B cell (primary cell): ENCODE measurements around the gene TOPAZ1.

Experiments
- EZH2 ChIP-seq: IDR thresholded peaks from 2 replicates; pipeline ENCODE4 v1.6.1; 2012; ENCODE audit warnings: borderline replicate concordance, low read depth, mild to moderate bottlenecking, moderate library complexity, low read length; ENCODE audit not compliant: insufficient read depth, poor library complexity, severe bottlenecking
- TF ChIP-seq, protein P1 (sequence below): fragments of 200-600 bp; IDR thresholded peaks from one replicate; pipeline ENCODE4 v1.8.0; 2022; ENCODE audit warnings: antibody characterized with exemption, mild to moderate bottlenecking

DNA sequence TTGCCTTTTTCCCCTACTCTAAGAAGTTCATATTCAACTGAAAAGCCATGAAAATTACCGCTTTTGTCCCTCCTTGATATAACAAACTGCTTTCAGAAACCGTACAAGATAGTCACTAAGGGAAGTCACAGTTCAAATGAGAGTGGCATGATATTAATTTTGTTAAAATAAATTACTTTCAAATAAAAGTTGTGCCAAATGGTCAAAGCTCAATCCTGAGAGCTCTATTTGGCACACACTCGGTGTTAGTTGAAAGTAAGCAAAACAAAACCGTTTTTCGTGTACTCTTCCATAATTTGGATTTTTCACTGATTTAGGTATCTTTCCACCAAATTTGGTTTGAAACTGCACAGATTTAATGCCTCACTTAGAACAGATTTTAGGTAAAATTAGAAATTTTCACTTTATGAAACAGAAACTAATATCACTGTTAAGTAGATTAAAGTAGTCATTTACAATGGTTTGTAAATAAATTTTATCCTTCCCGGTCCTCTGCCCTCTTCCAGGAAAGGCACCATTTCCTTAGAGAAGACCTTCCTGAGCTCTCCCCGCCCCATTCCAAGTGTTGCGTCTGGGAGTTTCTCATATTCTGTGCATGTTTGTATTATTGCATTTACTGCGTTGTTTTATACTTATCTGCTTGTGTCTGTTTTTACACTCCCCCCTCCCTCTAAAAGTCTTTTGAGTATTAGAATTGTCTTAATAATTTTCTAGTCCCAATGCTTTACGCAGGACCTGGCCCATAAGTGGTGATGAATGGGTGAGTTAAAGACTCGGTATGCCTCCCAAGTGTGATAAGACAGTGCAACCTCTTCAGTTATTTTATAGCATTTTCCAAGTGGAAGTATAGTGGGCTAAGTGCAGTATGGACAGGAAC, 97.7 kb downstream of the TOPAZ1 start:
- TF ChIP-seq, protein P1, sequence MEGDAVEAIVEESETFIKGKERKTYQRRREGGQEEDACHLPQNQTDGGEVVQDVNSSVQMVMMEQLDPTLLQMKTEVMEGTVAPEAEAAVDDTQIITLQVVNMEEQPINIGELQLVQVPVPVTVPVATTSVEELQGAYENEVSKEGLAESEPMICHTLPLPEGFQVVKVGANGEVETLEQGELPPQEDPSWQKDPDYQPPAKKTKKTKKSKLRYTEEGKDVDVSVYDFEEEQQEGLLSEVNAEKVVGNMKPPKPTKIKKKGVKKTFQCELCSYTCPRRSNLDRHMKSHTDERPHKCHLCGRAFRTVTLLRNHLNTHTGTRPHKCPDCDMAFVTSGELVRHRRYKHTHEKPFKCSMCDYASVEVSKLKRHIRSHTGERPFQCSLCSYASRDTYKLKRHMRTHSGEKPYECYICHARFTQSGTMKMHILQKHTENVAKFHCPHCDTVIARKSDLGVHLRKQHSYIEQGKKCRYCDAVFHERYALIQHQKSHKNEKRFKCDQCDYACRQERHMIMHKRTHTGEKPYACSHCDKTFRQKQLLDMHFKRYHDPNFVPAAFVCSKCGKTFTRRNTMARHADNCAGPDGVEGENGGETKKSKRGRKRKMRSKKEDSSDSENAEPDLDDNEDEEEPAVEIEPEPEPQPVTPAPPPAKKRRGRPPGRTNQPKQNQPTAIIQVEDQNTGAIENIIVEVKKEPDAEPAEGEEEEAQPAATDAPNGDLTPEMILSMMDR = no peak
- no peak for TF ChIP-seq EZH2
